Hippocampal formation (tissue), 2 donors: ENCODE data around the gene PPID.
"Not testable (repeated sequence)": the region's sequence is repeated elsewhere in the genome, so short reads cannot be mapped to it uniquely, and the experiment has no call there.

Source experiments
- DNase-seq, 2 donors: peaks; one replicate each; lab custom pipeline; 2025; lab: John Stamatoyannopoulos, UW

PPID gene

DNA sequence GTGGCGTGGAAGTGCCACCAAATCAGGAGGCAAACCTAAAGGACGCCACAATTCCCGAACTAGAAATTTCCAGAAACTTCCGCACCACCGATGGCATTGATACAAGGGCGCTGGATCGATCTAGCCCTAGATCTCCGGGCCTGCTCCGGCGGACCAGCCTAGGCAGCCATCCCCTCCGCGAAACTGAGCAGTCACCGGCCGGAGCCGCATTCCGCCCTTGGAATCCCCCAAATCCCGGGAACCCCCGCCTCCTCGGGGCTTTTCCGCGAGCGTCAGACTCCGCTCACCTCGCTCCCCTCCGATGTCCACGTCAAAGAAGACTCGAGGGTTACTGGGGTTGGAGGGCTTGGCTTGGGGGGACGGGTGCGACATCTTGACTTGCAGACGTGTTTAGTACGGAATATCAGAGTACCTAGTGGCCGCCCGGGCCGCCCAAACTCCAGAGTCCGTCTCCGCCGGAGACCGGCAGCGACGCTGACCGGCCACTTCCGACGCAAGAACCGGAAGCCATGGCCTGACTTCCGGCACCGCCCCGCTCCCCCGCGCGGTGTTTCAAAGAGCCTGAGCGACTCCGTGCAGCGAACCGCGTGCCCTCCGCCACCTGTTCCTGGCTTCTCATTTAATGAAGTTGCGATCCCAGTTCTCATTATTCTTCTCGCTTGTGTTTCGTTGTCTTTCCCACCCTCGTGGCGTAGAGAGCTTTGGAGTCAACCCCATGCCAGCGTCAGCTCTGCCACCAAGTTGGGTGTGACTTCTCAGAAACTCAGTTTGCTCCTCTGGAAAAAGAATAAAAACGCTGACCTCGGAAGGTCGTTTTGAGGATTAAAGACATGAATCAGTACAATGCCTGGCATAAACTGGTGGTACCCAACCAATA is at the start of gene PPID:
Gene PPID (minus strand): TSS at position 480 of the 877 bp plus-strand sequence. CDS start 108 bp downstream, at position 372.
- DNase-seq, result peak; percentile 79 to 80

DNA sequence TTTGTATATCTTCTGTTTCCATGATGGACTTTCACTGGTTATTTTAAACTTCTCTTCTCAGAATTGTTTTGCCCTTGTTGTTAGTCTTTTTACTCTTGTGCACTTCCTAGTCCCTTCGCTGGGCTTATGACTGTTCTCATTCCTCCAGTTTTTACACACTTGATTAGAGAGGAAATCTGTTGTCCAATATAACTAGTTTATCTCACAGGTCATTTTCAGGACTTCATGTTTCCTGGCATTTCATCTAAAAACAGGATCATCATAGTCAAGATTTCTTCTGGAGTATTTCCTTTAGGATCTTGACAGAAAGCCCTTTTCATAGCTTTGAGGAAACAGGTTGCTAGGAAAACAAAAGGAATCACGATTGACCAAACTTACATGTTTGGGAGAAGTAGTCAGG is 48.6 kb upstream of the PPID start:
- no peak for DNase-seq

GRCh38 chr4:158770671-158771070 is 47.5 kb upstream of the PPID start:
- no peak for DNase-seq

DNA sequence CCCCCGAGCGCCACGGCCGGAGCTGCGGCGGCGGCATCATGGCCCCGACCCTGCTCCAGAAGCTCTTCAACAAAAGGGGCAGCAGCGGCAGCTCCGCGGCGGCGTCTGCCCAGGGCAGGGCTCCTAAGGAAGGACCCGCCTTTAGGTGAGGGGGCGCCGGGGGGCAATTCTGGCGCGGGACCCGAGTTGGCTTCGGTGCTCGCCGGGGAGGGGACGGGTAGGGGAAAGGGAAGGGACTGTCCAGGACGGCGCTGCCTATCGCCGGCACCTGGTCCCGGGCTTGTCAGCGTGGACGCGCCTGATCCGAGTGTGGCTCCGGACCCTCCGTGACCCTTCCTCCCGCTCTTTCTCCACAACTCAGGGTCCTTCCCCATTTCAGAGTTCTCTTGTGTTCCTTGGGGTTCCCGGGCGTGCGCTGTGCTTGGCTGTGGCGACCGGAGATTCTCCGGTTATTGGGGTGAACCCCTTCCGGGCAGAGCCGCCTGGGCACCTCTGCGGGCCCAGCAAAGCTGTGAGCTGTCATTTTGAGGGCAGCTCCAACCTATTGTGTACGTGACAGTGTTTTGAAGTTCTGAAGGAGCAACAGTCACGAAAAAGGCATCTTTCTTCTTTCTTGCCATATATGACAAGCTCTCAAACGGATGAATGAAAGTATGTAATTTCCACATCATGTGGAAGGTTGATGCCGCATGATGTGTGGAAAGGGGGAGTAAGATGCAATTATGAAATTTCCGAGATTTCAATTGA is 46.2 kb upstream of the PPID start:
- DNase-seq, result peak in 1 of 2 donors; percentile 57

DNA sequence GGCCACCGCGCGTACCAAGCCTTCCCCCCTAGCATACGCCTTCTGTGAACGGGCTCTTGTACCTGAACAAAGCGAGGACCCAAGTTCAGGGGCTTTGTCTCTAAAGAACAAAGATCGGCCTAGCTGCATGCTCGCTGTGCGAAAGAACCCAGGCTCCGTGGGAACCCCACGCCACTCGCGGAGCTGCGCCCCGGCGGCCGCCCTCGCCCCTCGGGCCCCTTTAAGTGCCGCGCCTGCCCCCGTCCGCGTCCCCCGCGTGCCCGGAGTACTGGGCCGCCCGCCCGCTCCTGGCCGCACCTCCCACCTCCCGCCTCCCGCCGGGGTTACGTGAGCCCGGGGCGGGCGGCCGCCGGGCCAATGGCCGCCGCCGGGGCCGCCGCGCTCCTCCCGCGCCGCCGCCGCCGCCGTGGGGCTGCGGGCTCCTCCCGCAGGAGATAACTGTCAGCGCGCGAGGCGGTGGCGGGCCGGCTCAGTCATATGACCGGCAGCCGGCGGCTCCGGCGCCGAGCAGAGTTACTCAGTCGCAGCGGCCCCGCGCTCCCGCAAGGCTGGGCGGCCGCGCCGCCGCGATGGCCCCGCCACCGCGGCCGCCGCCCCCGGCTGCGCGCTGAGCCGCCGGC is 45.5 kb upstream of the PPID start, which contains the start of gene FNIP2:
Gene FNIP2 (plus strand): TSS at position 472 of the 620 bp plus-strand sequence. CDS start 187 bp downstream, outside the sequence.
- peak; percentile 83 to 85 for DNase-seq

DNA sequence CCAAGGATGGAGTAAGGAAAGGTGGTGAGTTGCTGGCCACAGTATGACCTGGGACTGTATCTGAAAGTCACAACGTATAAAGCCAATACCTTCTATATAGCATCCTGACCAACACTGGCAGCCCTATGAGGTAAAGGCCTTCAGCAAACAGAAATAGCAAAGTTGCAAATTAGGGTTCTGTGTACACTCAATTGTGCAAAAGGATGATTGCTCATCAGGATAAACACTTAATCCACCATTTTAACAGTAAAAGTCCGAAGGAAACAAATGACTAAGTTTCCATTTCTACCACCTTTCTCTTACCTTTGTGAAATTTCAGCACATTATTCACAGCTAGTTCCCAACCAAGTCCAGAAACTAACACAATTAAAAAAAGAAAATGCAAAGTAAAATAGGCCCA is 44.3 kb upstream of the PPID start:
- DNase-seq, result no peak

- no peak for DNase-seq
Observed at GRCh38 chr4:158766434-158767044, 43.3 kb upstream of the PPID start.

DNA sequence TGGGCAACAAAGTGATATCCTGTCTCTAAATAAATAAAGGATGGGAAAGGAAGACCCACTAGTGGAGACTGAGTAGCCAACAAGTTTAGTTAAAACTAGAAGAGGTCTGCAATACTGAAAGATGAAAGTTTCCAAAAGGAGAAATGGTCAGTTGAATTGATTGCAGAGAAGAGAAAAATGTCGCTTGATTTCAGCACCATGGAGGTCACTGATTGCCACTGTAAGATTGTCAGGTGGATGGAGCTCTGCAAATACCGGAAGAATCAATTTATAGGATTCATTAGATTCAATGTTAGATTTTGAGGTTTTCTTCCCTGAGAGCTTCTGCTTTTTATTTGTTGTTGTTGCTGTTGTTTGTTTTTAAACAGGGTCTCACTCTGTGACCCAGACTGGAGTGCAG is 40.3 kb upstream of the PPID start:
- DNase-seq, result no peak

DNA sequence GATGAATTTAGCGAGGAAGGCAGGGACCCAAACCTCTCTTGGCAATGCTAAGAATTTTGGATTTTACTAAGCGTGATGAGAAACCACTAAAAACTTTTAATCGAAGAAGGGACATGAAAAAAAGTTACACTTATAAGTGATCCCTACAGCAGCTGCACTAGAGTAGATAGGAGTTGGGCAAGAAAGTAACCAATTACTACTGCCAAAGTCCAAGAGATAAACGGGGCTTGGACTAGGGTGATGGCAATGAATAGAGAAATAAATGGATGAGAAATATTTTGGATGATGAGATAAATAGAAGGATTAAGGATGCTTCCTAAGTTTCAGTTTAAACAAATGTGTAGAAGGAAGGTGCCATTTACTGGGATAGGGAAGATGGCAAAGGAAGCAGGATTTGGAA is 39.4 kb upstream of the PPID start:
- no peak for DNase-seq

GRCh38 chr4:158760866-158761265 is 37.7 kb upstream of the PPID start:
- DNase-seq, result no peak

DNA sequence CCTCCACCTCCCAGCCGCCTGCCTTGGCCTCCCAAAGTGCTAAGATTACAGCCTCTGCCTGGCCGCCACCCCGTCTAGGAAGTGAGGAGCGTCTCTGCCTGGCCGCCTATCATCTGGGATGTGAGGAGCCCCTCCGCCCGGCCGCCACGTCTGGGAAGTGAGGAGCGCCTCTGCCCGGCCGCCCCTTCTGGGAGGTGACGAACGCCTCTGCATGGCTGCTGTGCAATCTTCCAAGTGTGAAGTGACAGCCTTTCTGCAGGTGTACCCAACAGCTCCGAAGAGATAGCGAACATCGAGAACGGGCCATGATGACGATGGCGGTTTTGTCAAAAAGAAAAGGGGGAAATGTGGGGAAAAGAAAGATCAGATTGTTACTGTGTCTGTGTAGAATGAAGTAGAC is 36.3 kb upstream of the PPID start:
- DNase-seq, result not testable (repeated sequence)

DNA sequence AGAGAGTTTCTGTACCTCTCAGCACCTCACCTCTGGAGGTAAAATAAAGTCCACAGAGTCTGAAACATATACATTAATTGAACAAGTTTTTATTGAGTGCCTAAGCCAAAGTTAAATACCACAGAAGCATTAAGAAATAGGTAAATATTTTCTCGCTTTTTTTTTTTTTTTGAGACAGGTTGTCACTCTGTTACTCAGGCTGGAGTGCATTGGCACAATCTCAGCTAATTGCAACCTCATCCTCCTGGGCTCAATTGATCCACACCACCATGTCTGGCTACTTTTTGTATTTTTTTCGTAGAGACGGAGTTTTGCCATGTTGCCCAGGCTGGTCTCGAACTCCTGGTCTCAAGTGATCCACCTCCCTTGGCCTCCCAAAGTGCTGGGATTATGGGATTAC is 35.5 kb upstream of the PPID start:
- no peak for DNase-seq

DNA sequence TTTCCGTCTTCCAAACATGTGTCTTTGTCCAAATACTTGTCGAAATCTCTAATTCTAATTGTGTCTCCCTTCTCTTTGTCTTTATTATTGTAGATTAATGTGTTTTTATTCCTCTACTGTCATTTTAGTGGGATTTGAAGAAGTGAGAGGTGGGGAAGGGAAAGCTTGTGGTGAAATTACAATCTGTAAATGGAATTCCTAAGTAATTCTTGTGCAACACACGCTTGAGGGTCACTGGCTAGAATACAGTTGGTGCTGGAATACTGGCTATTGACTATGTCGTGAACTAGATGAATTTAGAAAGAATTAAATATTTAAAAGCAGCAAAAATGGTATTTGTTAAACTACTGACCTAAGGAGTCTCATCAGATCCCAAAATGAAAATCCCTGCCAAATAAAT is 34.9 kb upstream of the PPID start:
- no peak for DNase-seq

DNA sequence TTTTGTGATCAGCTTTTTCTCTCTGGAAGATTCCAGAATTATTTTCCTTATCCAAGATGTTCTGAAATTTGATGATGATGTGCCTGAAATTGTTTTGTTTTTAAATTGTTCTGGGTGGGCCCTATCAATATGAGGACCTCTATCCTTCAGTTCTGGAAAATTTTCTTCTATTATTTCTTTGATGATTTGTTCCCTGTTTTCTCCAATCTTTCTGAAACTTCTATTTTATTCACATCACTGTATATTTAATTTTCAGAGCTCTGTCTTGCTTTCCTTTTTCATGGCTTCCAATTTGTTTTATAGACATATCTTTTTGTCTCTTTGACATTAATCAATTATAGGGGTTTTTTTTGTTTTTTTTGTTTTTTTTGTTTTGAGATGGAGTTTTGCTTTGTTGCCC is 33.4 kb upstream of the PPID start:
- DNase-seq, result no peak

DNA sequence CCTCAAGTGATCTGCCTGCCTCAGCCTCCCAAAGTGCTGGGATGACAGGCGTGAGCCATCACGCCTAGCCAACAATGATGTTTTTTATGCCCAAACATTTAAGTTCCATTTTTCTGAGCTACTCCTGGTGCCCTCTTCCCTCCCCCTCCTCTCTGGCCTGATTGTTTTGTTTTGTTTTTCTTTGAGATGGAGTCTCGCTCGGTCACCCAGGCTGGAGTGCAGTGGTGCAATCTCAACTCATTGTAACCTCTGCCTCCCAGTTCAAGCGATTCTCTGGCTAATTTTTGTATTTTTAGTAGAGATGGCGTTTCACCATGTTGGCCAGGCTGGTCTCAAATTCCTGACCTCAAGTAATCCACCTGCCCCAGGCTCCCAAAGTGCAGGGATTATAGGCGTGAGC is 32.6 kb upstream of the PPID start:
- DNase-seq, result not testable (repeated sequence)

DNA sequence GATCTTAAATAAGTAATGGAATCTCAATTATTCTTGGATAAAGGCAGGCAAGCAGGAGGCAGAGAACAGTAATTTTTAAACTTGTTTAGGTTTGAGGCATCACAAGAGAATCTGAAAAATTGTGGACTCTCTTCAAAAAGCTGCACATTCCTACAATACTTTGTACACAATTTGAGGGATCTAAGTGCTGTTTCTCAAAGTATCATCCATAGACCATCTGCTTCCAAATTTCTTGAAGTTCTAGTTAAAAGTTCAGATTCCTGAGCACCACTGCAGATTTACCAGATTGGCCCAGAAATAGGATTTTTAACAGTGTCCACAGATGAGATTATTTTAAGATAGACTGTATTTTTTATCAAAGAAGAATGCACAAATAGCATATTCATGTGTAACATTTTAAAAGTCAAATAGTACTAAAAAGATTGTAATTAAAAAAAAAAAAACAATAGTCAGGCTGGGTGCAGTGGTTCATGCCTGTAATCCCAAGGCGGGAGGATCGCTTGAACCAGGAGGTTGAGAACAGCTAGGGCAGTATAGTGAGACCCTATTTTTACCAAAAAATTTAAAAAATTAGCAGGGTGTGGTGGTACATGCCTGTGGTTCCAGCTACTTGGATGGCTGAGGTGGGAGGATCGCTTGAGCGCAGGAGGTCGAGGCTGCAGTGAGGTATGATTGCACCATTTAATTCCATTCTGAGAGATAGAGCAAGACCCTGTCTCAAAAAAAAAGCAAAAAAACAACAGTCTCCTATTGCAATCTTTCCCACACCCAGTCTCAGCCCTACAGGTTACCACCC is 31.4 kb upstream of the PPID start:
- DNase-seq, result no peak

DNA sequence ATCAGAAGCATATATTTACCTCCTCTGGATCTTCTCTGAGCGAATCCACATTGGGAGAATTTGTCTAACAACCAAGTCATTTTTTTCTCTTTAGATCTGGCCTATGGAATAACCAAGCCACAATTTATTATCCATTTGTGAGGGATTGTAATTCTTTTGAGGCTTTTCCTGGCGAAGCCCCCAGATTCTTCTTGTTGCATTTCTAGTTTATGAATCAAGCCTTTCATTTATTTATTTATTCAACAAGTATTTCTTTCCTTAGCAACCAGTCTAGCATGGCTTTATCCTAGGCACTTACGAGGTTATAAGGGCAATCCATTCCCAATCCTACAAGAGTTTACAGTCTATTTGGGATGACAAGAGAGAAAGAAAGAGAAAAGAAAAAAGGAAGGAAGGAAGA is 27.2 kb upstream of the PPID start:
- no peak for DNase-seq

DNA sequence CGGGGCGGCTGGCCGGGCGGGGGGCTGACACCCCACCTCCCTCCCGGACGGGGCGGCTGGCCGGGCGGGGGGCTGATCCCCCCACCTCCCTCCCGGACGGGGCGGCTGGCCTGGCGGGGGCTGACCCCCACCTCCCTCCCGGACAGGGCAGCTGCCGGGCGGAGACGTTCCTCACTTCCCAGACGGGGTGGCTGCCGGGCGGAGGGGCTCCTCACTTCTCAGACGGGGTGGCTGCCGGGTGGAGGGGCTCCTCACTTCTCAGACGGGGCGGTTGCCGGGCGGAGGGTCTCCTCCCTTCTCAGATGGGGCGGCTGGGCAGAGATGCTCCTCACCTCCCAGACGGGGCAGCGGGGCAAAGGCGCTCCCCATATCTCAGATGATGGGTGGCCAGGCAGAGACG is 23.3 kb upstream of the PPID start:
- DNase-seq, result not testable (repeated sequence)

GRCh38 chr4:158741326-158742021 is 18.3 kb upstream of the PPID start:
- no peak for DNase-seq

DNA sequence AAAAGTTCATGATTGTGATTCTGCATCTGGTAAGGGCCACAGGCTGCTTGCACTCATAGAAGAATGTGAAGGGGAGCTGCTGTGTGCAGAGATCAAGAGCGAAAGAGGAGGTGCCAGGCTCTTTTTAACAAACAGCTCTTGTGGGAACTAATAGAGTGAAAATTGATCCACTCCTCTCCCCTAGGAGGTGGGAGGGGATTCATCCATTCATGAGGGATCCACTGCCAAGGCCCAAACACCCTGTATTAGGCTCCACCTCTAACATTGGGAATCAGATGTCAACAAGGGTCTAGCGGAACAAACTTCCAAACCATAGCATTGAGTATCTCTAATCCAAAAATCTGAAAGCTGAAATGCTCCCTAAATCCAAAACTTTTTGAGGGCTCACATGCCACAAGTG is 16.4 kb upstream of the PPID start:
- no peak for DNase-seq

GRCh38 chr4:158738866-158739265 is 15.7 kb upstream of the PPID start:
- no peak for DNase-seq
